Midbrain (tissue), 1 donor: Measurements from ENCODE around the gene PPP3R2.
A peak's percentile ranks its signal among the peaks of the same experiment; 100 is the strongest.
"Not testable (repeated sequence)": the region's sequence is repeated elsewhere in the genome, so short reads cannot be mapped to it uniquely, and the experiment has no call there.

Experiments used
- DNase-seq: peaks from one replicate; lab custom pipeline; 2025; lab: John Stamatoyannopoulos, UW

PPP3R2 gene

GRCh38 chr9:101594796-101595195 is at the start of gene PPP3R2:
Gene PPP3R2, minus strand, starts transcription at chr9:101594969. Its CDS starts 48 bp downstream, at chr9:101594921.
- DNase-seq = no peak

GRCh38 chr9:101639785-101640665 is 45.3 kb upstream of the PPP3R2 start:
- DNase-seq = no peak

- DNase-seq = no peak
These were observed 44.5 kb upstream of the PPP3R2 start for GRCh38 chr9:101639311-101639710.

- no peak for DNase-seq
These were observed 41.5 kb upstream of the PPP3R2 start for GRCh38 chr9:101636247-101636646.

DNA sequence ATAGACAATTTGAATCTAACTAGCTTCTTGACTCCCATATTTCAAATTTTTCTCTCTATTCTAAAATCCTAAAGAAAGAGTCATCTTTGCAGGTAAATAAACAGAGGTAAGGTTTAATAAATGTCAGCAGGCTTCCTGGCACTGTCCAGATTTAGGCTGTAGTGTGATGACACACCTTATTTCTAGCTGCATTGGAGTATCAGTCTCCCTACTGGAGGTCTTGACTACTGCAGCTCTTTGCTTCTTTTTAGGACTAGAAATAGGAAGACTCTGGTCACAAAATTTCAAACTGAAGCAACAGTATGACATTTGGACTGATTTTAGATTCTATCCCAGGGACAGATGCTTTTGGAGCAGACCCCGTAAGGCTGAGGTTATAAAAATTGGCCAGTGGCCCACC is 40.7 kb upstream of the PPP3R2 start:
- DNase-seq = no peak

- no peak for DNase-seq
These were observed 40.1 kb upstream of the PPP3R2 start for GRCh38 chr9:101634741-101635409.

DNA sequence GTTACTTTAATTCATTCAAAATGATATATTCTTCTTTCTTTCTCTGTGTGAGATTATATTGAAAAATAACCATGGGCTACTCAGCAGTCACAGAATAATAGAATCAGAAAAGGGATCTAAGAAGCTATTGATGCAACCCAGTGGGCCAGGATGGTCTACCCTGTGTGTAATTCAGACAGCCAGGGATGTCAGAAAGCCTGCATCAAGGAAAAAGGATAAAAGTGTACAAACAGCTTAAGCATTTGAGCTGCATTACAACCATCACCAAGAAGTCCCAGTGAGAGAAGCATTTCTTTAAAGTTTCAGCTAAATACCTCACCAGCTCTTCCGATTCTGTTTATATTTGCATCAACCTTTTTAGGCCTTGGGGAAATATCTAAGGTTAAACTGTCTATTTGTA is 37.8 kb upstream of the PPP3R2 start:
- DNase-seq = no peak

GRCh38 chr9:101631892-101632291 is 37.1 kb upstream of the PPP3R2 start:
- no peak for DNase-seq

GRCh38 chr9:101629636-101630035 is 34.9 kb upstream of the PPP3R2 start:
- DNase-seq = no peak

DNA sequence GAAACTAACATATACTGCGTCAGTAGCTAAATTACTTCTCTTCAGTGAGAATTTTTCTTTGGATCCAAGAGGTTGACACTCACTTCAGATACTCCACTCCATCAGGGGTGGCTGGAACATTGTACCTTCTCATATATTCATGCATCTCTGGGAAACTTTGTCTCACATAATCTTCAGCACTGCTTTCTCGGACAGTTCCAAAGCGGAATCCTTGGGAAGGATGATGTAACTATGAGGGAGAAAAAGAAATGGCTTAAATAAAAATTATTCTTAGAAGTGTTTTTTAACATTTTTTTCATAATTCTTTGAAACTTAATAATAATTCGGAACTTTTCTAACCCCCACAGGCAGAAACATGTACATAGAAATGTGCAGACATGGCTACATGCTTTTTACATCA is 33.4 kb upstream of the PPP3R2 start:
- DNase-seq = no peak

DNA sequence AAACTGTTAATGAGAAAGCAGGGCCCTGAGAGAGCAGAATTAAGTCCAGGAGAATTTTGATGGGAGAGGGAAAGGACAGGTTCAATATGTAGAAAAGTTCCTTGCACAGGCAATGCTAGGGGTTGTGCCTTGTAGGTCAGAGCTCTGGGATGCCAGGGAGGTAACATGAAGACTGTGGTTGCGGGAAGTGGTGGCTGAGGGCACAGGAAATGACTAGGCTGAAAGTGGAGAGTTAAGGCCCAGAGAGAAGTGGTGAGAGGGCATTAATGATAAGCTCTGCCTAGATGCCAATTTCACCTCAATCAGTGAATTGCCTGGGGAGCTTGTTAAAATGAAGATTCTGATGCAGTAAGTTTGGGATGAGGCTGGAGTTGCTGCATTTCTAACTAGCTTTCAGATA is 31.5 kb upstream of the PPP3R2 start:
- no peak for DNase-seq

DNA sequence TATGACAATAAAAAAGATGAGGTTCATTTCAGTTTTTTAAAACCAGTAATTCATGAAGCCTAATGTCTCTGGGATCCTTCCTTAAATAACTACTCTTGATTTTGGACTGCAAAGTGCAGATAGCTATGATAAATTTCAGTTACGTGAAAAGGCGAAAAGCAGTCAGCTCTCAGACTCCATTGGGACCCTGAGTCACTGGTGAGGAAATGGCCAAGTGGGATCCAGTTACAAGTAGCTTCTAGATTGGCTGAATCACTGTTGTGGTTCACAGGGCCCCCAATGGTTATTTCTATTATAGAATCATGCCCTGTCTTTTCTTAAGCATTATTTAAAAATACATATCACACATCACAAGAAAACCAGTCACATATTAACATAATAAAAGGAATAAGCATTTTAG is 31.1 kb upstream of the PPP3R2 start:
- DNase-seq = no peak

- no peak for DNase-seq
These were observed 25.7 kb upstream of the PPP3R2 start for GRCh38 chr9:101620452-101620851.

DNA sequence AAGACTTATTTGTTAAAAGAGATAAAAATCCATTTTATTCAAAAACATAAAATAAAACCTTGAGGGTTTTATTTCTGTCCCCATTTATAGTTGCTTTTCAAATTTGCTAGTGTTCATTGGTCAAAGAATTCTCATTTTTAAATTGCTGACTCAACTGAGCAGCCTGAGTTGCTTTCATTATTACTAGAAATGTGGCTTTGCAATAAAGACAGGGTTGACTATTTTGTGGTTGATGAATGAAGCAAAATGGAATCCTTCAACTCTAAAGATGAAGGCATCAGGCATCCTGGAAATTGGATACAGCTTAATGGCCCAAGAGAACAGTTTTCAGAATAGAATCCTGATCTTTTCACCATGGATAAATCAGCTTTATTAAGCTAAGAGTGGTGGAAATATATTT is 23.9 kb upstream of the PPP3R2 start:
- DNase-seq = no peak

DNA sequence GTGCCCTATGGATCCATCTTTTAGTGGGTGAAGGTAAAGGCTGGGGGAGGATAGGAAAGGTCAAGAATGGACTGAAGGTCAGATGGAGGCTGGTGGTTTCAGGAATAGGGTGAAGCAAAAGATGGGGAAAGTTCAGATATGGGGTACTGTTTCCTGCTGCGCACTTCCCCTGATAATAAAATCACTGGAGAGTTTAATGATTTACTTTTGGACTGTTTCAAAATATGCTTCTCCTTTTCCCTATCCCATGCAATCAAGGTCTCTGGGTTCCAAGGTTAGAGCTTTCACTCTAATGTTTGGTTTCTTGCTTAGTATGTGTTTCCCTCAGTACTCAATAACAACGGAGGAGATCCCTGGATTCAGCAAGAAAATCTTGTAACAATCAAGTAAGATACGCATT is 10.8 kb upstream of the PPP3R2 start:
- no peak for DNase-seq

DNA sequence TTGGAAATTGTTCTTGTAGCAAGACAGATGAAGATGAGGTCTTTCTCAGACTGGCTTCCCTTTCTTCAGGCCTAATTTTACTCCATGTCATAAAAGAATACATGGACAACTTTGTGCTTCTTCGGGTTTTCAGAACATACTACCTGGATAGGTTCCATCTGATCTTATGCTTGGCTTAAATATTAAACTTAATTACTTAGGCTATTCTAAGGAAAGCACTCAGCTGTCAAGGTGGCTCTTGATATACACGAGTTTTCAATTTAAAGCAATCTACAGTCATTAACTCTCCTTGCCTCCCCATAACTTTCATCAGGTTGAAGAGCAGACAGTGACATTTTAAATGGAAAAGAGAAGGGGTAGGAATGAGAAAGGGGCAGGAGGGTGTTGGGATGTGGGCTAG is 9.5 kb upstream of the PPP3R2 start:
- DNase-seq = no peak

DNA sequence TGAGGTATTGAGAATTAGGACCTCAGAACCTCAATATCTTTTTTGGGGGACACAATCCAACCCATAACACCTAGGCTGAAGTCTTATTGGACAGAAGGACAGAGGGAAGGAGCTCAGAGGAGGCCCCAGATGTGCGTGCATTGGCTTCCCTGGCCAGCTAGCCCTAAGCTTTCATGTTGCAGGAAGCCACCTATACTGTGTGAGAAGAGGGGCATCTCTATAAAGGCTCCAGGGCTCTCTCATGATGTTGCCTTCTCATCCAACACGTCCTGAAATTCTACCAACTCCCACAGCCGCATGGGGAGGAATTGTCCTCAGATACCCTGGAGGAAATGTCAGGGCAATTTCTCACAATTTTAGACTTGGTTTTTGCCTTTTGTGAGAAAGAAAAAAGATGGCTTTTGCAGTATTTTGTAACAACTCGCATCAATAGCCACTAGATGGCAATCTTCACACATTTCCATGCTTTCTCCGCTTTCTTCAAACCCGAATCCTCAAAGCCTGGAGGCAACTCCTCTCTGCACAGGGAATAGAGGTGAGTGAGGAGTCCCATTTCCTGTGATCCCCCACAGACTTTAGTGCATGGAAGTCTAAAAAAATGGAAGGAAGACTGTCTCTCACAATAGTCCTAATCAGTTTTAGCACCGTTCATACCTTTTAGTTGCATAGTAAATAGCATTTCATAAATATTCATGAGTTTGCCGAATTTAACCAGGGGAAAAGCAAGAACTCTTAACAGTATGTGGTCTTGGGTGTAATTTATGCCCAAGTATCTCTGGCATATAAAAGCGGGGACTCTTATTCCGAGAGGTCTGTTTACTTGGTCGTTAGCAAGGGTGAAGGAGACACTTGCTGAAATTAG is 7.4 kb upstream of the PPP3R2 start:
- DNase-seq = peak; percentile 64

DNA sequence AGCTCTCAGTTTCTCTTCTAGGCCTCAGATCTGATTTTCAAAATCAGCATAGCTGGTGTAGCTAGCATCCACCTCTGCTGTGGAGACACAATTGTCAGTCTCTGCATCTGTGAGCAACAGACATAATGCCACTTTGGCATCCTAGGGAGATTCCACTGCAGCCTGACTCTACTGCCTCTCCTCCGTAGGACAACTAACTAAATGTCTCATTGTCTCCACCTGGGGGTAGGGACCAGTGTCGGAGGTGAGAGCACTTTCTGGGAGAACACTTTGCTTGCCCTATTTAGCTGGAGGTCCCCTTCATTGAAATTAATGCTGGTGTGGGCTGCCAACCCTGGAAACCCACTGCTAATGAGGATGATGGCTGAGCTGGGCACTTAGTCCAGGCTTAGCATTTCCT is 1.4 kb downstream of the PPP3R2 start:
- no peak for DNase-seq

- no peak for DNase-seq
These were observed 2.0 kb downstream of the PPP3R2 start for GRCh38 chr9:101592788-101593187.

GRCh38 chr9:101591787-101592446 is 2.9 kb downstream of the PPP3R2 start:
- DNase-seq = no peak

DNA sequence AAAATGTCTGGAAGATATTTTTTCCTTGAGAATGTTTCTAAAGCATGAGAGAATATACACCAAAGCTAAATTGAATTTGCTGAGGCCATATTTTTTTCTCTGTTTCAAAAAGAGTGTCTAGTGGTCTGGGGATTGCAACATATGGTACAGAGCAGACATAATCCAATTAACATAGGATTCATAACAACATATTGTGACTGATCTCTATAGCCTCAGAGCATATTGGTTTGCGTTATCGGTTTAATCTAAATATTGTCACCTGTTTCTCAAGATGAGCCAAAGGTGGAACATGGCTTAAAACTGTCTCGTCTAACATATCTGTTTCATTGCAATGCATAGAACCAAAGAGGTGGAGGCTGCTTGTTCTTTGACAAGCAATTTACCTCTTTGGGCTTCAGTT is 3.9 kb downstream of the PPP3R2 start:
- no peak for DNase-seq

DNA sequence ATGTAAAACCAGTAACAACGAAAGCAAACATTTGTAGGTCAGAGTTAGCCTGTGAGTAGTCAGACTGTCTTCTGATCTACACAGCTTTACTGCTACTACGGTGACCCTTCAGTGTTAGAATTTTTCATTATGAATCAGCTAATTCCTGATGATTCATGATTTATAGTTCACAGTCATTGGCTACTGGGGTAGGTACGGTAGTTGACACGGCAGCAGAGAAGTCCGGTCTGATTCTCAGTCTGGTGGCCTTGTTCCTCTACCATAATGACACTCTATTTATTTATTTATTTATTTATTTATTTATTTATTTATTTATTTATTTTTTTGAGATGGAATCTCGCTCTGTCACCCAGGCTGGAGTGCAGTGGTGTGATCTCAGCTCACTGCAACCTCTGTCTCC is 4.7 kb downstream of the PPP3R2 start:
- not testable (repeated sequence) for DNase-seq
